Endodermal cell (in vitro differentiated cells): ENCODE measurements around the gene FTO. TPM values are rescaled to one million over a fixed set of nuclear protein-coding genes. Genes with fewer than 3 reads are reported as not detected.

Experiments
- DNase-seq: peaks from one replicate; pipeline ENCODE4 v3.0.0-alpha.2; 2017
- H3K27ac ChIP-seq: 2 replicates; pipeline ENCODE4 v1.5.1; 2013; ENCODE audit warnings: mild to moderate bottlenecking, low read depth, low read length, moderate library complexity
- H3K27me3 ChIP-seq: 2 replicates; pipeline ENCODE4 v1.6.1; 2013; ENCODE audit warnings: mild to moderate bottlenecking, low read length, moderate library complexity; ENCODE audit not compliant: insufficient read depth, control insufficient read depth, poor library complexity, severe bottlenecking
- H3K36me3 ChIP-seq: 2 replicates; pipeline ENCODE4 v1.7.0; 2013; ENCODE audit warnings: mild to moderate bottlenecking, low read length, moderate library complexity; ENCODE audit not compliant: control insufficient read depth, insufficient read depth
- H3K4me1 ChIP-seq: one replicate; pipeline ENCODE4 v1.7.0; 2013; ENCODE audit warnings: low read length; ENCODE audit not compliant: control insufficient read depth, insufficient read depth
- H3K4me3 ChIP-seq: 2 replicates; pipeline ENCODE4 v1.5.1; 2013; ENCODE audit warnings: mild to moderate bottlenecking, low read length, moderate library complexity
- H3K9ac ChIP-seq: 2 replicates; pipeline ENCODE4 v1.6.1; 2013; ENCODE audit warnings: mild to moderate bottlenecking, low read length, moderate library complexity; ENCODE audit not compliant: poor library complexity, severe bottlenecking; ENCODE audit errors: extremely low read depth
- H3K9me3 ChIP-seq: 2 replicates; pipeline ENCODE4 v1.6.1; 2013; ENCODE audit warnings: mild to moderate bottlenecking, low read length, moderate library complexity; ENCODE audit not compliant: control insufficient read depth
- H3K27ac Mint-ChIP-seq: 2 replicates; pipeline ENCODE4 v1.8.0; 2020; ENCODE audit warnings: mixed read lengths
- H3K27me3 Mint-ChIP-seq: 2 replicates; pipeline ENCODE4 v1.8.0; 2021; ENCODE audit warnings: mild to moderate bottlenecking, mixed read lengths; ENCODE audit not compliant: insufficient read depth
- H3K36me3 Mint-ChIP-seq: 2 replicates; pipeline ENCODE4 v1.8.0; 2020; ENCODE audit warnings: low read depth, mixed read lengths
- H3K4me1 Mint-ChIP-seq: 2 replicates; pipeline ENCODE4 v1.8.0; 2020; ENCODE audit warnings: mixed read lengths
- H3K4me3 Mint-ChIP-seq: 2 replicates; pipeline ENCODE4 v1.8.0; 2020; ENCODE audit warnings: mild to moderate bottlenecking, moderate library complexity, mixed read lengths
- H3K9me3 Mint-ChIP-seq: 2 replicates; pipeline ENCODE4 v1.8.0; 2020; ENCODE audit warnings: mild to moderate bottlenecking, mixed read lengths
- CTCF ChIP-seq: fragments of 200-600 bp; sonication (generic); conservative IDR thresholded peaks from 2 replicates; pipeline ENCODE4 v1.5.0; 2021; ENCODE audit warnings: antibody characterized with exemption, mild to moderate bottlenecking
- WGBS, 2 experiments: methylation state at CpG; one replicate each; pipeline versions ENCODE4 v1.1.5 to v1.1.7; 2013; ENCODE audit warnings: missing lambda C conversion rate in 2 of 2, mixed read lengths in 1 of 2; ENCODE audit not compliant: insufficient coverage in 1 of 2, insufficient read length in 1 of 2; 5-methylcytosine and 5-hydroxymethylcytosine counted together
- total RNA-seq, 2 donors: library from RNA; stranded (reverse); fragmentation: NEBNext Ultra II Directional in 1 of 2; extraction: Animal tissue kit (Norgen Biotek cat#: 25700) in 1 of 2; gene quantifications; 2 replicates in 1 of 2; 3 replicates in 1 of 2; pipeline ENCODE4 v1.2.1, GENCODE V29; 2021

FTO gene
- total RNA-seq, 2 donors from 2014 or later, result 80.3 to 102 TPM

GRCh38 chr16:54136276-54136625 lies 432.3 kb downstream of the FTO start:
- no peak for DNase-seq
- no peak overlapping the region for H3K4me3 Mint-ChIP-seq
- peaks cover 5% of the 10 kb centered on the region for H3K27me3 Mint-ChIP-seq
- H3K9me3 Mint-ChIP-seq, result peaks cover 12% of the 10 kb centered on the region
- no peaks in the 10 kb centered on the region for H3K36me3 ChIP-seq
- no peak for TF ChIP-seq CTCF
- H3K4me3 ChIP-seq, result no peak overlapping the region
- peaks cover 29% of the 10 kb centered on the region for H3K4me1 Mint-ChIP-seq
- no peak overlapping the region for H3K27ac Mint-ChIP-seq
- peaks cover 2% of the 10 kb centered on the region for H3K36me3 Mint-ChIP-seq
- no peak overlapping the region for H3K9ac ChIP-seq
- H3K27ac ChIP-seq, result no peak overlapping the region
- H3K4me1 ChIP-seq, result peaks cover 15% of the 10 kb centered on the region
- H3K9me3 ChIP-seq, result peaks cover 16% of the 10 kb centered on the region
- H3K27me3 ChIP-seq, result no peaks in the 10 kb centered on the region
- WGBS, 2 experiments, result 89 to 95% methylated on average over 2 of the region's 2 CpGs

GRCh38 chr16:54140057-54140787 lies 436.3 kb downstream of the FTO start:
- H3K9ac ChIP-seq, result no peak overlapping the region
- peaks cover 2% of the 10 kb centered on the region for H3K36me3 Mint-ChIP-seq
- H3K27ac Mint-ChIP-seq, result no peak overlapping the region
- H3K4me1 ChIP-seq, result peaks cover 15% of the 10 kb centered on the region
- no peak overlapping the region for H3K27ac ChIP-seq
- H3K27me3 Mint-ChIP-seq, result peaks cover 8% of the 10 kb centered on the region
- 69 to 100% methylated on average over 2 to 4 of the region's 4 CpGs for WGBS, 2 experiments
- H3K27me3 ChIP-seq, result no peaks in the 10 kb centered on the region
- peaks cover 16% of the 10 kb centered on the region for H3K9me3 ChIP-seq
- peaks cover 50% of the 10 kb centered on the region for H3K4me1 Mint-ChIP-seq
- no peak overlapping the region for H3K4me3 Mint-ChIP-seq
- no peak overlapping the region for H3K4me3 ChIP-seq
- no peaks in the 10 kb centered on the region for H3K36me3 ChIP-seq
- H3K9me3 Mint-ChIP-seq, result peaks cover 12% of the 10 kb centered on the region
- peak; percentile 66 for DNase-seq
- peak; percentile 73 for TF ChIP-seq CTCF

- H3K9me3 ChIP-seq, result peaks cover 16% of the 10 kb centered on the region
- Mint-ChIP-seq H3K36me3 (peaks cover 2% of the 10 kb centered on the region), H3K4me3 (no peak overlapping the region), H3K4me1 (peaks cover 45% of the 10 kb centered on the region), H3K27me3 (peaks cover 8% of the 10 kb centered on the region), H3K27ac (no peak overlapping the region), H3K9me3 (peaks cover 14% of the 10 kb centered on the region)
- H3K4me3 ChIP-seq, result no peak overlapping the region
- no peak overlapping the region for H3K9ac ChIP-seq
- TF ChIP-seq CTCF, result no peak
- no peak overlapping the region for H3K27ac ChIP-seq
- no peaks in the 10 kb centered on the region for H3K27me3 ChIP-seq
- WGBS, 2 experiments, result 90 to 92% methylated on average over 3 to 4 of the region's 4 CpGs
- DNase-seq, result no peak
- peaks cover 11% of the 10 kb centered on the region for H3K4me1 ChIP-seq
- no peaks in the 10 kb centered on the region for H3K36me3 ChIP-seq
These were observed 436.8 kb downstream of the FTO start for GRCh38 chr16:54140788-54141136.
